CD4-positive, alpha-beta T cell treated with Interleukin-12 subunit alpha and Interleukin-12 subunit beta, for 1 hour (primary cell): ENCODE measurements around the gene HOXC13.

Source experiments
- DNase-seq: peaks from one replicate; pipeline ENCODE4 v3.0.0-alpha.2; 2020

The HOXC13 gene

GRCh38 chr12:53939141-53940108 is 794 bp downstream of the HOXC13 start:
- no peak for DNase-seq

- no peak for DNase-seq
Observed at GRCh38 chr12:53940443-53941014, 1.9 kb downstream of the HOXC13 start.

- DNase-seq, result no peak
Observed at GRCh38 chr12:53941187-53941586, 2.6 kb downstream of the HOXC13 start.

GRCh38 chr12:53941750-53942149 is 3.1 kb downstream of the HOXC13 start:
- no peak for DNase-seq

GRCh38 chr12:53942467-53942997 is 3.9 kb downstream of the HOXC13 start:
- no peak for DNase-seq

- DNase-seq, result no peak
Observed at GRCh38 chr12:53944209-53944608, 5.6 kb downstream of the HOXC13 start.

- DNase-seq, result no peak
Observed at GRCh38 chr12:53944907-53945847, 6.5 kb downstream of the HOXC13 start.

- no peak for DNase-seq
Observed at GRCh38 chr12:53947743-53948142, 9.1 kb downstream of the HOXC13 start.

DNA sequence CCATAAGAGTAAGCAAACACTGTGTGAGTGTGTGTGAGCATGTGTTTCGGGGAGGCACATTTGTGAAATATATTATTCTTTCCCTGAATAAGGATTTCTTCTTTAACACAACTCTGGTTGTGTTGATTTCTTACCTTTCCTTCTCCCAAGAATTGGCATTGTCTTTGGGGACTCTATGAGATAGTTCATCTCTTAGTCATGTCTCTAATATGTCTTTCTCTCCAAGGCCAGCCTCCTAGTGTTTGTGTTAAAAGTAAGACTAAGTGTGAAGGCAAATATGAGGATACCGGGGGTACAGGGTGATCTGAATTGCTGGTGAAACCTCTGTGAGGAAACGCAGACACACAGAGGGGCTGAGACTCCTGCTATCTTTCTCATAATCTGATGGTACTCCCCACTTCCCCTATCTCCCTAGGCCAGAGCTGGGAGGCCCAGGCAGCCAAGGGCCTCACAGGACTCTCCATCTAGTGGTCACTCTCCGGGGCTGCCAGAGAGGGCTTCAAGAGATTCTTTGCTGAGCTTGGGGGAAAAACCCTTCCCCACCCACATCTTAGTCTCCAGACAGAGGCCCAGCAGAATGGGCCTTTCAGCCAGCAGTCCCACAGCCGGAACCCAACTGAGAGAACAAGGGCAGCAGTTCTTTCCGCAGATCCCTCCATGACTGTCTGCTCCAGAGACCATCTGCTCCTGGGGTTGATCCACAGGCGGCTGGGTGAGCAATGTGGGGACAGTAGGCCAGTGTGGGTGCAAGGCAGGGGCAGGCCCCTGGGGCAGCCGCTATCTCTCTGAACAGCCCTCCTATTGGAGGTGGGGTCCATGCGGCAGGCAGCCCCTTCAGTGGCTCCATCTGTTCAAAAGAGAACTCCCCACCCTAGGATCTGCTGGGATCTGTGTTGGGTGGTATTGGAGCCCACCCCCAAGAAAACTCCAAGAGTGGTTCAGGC is 10.3 kb downstream of the HOXC13 start:
- no peak for DNase-seq

GRCh38 chr12:53949631-53950436 is 11.2 kb downstream of the HOXC13 start:
- no peak for DNase-seq

DNA sequence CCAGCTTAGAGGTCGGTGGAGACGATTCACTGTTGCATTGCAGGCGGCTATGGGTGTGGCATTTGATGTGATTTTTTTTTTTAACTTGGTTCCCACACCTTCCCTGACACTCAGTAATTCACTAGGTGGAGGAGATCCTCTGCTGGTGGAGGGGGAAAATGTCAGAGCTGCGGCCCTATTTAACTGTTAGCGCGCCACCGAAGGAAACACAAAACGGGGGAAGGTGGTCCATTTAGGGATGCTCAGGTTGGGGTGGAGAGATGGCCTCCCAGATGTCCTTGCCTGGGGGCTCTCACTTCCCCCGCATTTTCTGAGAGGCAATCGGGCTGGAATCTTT is 11.8 kb downstream of the HOXC13 start:
- DNase-seq, result no peak

GRCh38 chr12:53950789-53951576 is 12.4 kb downstream of the HOXC13 start:
- DNase-seq, result no peak

GRCh38 chr12:53951577-53952334 is 13.1 kb downstream of the HOXC13 start:
- no peak for DNase-seq

- DNase-seq, result no peak
Observed at GRCh38 chr12:53952335-53952694, 13.7 kb downstream of the HOXC13 start.

- DNase-seq, result no peak
Observed at GRCh38 chr12:53952871-53953734, 14.5 kb downstream of the HOXC13 start.

- DNase-seq, result no peak
Observed at GRCh38 chr12:53953831-53954693, 15.4 kb downstream of the HOXC13 start.

- DNase-seq, result no peak
Observed at GRCh38 chr12:53954694-53955035, 16.0 kb downstream of the HOXC13 start, which contains the start of gene HOXC12. Gene HOXC12, plus strand, starts transcription at chr12:53954903. Its CDS starts 27 bp downstream, at chr12:53954930.
